GM12878 (cell line): ENCODE data around the gene ETFRF1. TPM values are rescaled to one million over a fixed set of nuclear protein-coding genes. Genes with fewer than 3 reads are reported as not detected.

Experiments used
- BRCA1 ChIP-seq: IDR thresholded peaks from 2 replicates; pipeline ENCODE4 v1.6.1; 2011; ENCODE audit warnings: low read depth, low read length, improper control_type of control experiment
- CBFB ChIP-seq: IDR thresholded peaks from 2 replicates; pipeline ENCODE4 v1.6.1; 2016; ENCODE audit warnings: antibody characterized with exemption, low read depth
- CEBPZ ChIP-seq: fragments of 150-350 bp; IDR thresholded peaks from 2 replicates; pipeline ENCODE4 v1.6.1; 2016; ENCODE audit warnings: low read depth, low read length
- CHD1 ChIP-seq: IDR thresholded peaks from 2 replicates; pipeline ENCODE4 v1.6.1; 2012; ENCODE audit warnings: low read depth, low read length, improper control_type of control experiment
- HSF1 ChIP-seq: fragments of 150-350 bp; IDR thresholded peaks from 2 replicates; pipeline ENCODE4 v1.6.1; 2014; ENCODE audit warnings: mild to moderate bottlenecking, low read depth, low read length
- IRF5 ChIP-seq: fragments of 450-650 bp; IDR thresholded peaks from 2 replicates; pipeline ENCODE4 v1.6.1; 2017; ENCODE audit warnings: borderline replicate concordance
- KAT2A ChIP-seq: conservative IDR thresholded peaks from 2 replicates; pipeline ENCODE4 v1.6.1; 2011; ENCODE audit warnings: low read depth, low read length; ENCODE audit not compliant: control insufficient read depth
- NR2F1 ChIP-seq: fragments of 450-650 bp; conservative IDR thresholded peaks from 2 replicates; pipeline ENCODE4 v1.6.1; 2017; ENCODE audit warnings: mild to moderate bottlenecking
- NRF1 ChIP-seq: conservative IDR thresholded peaks from 2 replicates; pipeline ENCODE4 v1.6.1; 2011; ENCODE audit warnings: mild to moderate bottlenecking, low read depth, low read length, improper control_type of control experiment
- POLR2A ChIP-seq: IDR thresholded peaks from 2 replicates; pipeline ENCODE4 v1.6.1; 2011; ENCODE audit warnings: low read depth, mild to moderate bottlenecking, low read length
- SMARCA5 ChIP-seq: fragments of 450-650 bp; IDR thresholded peaks from 2 replicates; pipeline ENCODE4 v1.6.1; 2017; ENCODE audit warnings: mild to moderate bottlenecking
- ZNF384 ChIP-seq: IDR thresholded peaks from 2 replicates; pipeline ENCODE4 v1.6.1; 2012; ENCODE audit warnings: low read depth, mild to moderate bottlenecking, low read length, improper control_type of control experiment, borderline replicate concordance
- ZNF687 ChIP-seq: fragments of 450-650 bp; IDR thresholded peaks from 2 replicates; pipeline ENCODE4 v1.6.1; 2017; ENCODE audit warnings: mild to moderate bottlenecking, moderate library complexity
- polyA plus RNA-seq, 11 experiments: library from polyadenylated mRNA; depleted of rRNA in 4 of 11; unstranded in 6 of 11; stranded (reverse) in 5 of 11; fragments of >200 nt; fragmentation: Nextera tagmentation in 4 of 11; fragmentation: Illumina TruSeq in 1 of 11; extraction: Ambion mirVana in 4 of 11; extraction: Trizol in 1 of 11; gene quantifications; 1 replicate in 1 of 11; 2 replicates in 10 of 11; pipeline versions ENCODE4 v1.2.1 to v1.2.3, GENCODE V29; 2011 to 2016; ENCODE audit warnings: inconsistent platforms in 2 of 11, missing spikeins in 2 of 11, low read depth in 1 of 11
- total RNA-seq, 4 experiments: library from RNA; depleted of rRNA in 3 of 4; stranded (reverse); fragments of >200 nt in 3 of 4; fragmentation: Illumina TruSeq in 1 of 4; extraction: Trizol in 1 of 4; gene quantifications; 2 replicates each; pipeline versions ENCODE4 v1.2.1 to v1.2.3, GENCODE V29; 2013 to 2021

Gene ETFRF1
- total and polyA plus RNA-seq, 10 of the 15 experiments (the other 5 are each of a cell fraction or from before 2014, with no cell fraction given): 9.9 to 59.6 (median 26.2) TPM

- no peak for TF ChIP-seq HSF1
- TF ChIP-seq CEBPZ: no peak
- peak; percentile 28; the same call in 1 of the 2 replicates for TF ChIP-seq ZNF687
- TF ChIP-seq CBFB: no peak; the same call in 1 of the 2 replicates
- 0 out of 2 replicates have a peak, but pooled peaks have one; percentile 5 for TF ChIP-seq ZNF384
- peak; percentile 81 for TF ChIP-seq NR2F1
- no peak for TF ChIP-seq IRF5
- no peak for TF ChIP-seq NRF1
- TF ChIP-seq BRCA1: no peak
- TF ChIP-seq POLR2A: peak; percentile 84
- peak; percentile 59 for TF ChIP-seq SMARCA5
- no peak for TF ChIP-seq KAT2A
- no peak for TF ChIP-seq CHD1
These were observed 56.0 kb downstream of the ETFRF1 start, which contains the start of gene KRAS (continued) for GRCh38 chr12:25250744-25251730.
